Esophagus (tissue), 2 donors: Measurements from ENCODE around the gene TNFSF4. TPM values are rescaled to one million over a fixed set of nuclear protein-coding genes. Genes with fewer than 3 reads are reported as not detected.
"Not testable (repeated sequence)": the region's sequence is repeated elsewhere in the genome, so short reads cannot be mapped to it uniquely, and the experiment has no call there.

Experiments
- H3K27ac ChIP-seq, 2 donors: one replicate each; pipeline ENCODE4 v1.5.1; 2013; ENCODE audit warnings: low read depth in 2 of 2, mild to moderate bottlenecking in 2 of 2, inconsistent platforms in 1 of 2, low read length in 1 of 2, moderate library complexity in 1 of 2
- H3K27me3 ChIP-seq, 2 donors: one replicate each; pipeline ENCODE4 v1.6.1; 2013; ENCODE audit warnings: low read length in 2 of 2, control low read depth in 1 of 2, mild to moderate bottlenecking in 1 of 2; ENCODE audit not compliant: insufficient read depth in 2 of 2, control insufficient read depth in 1 of 2
- H3K36me3 ChIP-seq, 2 donors: one replicate each; pipeline ENCODE4 v1.6.1; 2013; ENCODE audit warnings: low read length in 1 of 2; ENCODE audit not compliant: control insufficient read depth in 2 of 2, insufficient read depth in 2 of 2
- H3K4me1 ChIP-seq, 2 donors: one replicate each; pipeline ENCODE4 v1.6.1; 2013; ENCODE audit warnings: low read length in 1 of 2; ENCODE audit not compliant: control insufficient read depth in 2 of 2, insufficient read depth in 2 of 2
- H3K4me3 ChIP-seq, 2 donors: one replicate each; pipeline ENCODE4 v1.5.1; 2013; ENCODE audit warnings: low read length in 2 of 2, mild to moderate bottlenecking in 2 of 2, low read depth in 1 of 2, moderate library complexity in 1 of 2
- H3K9me3 ChIP-seq, 2 donors: one replicate each; pipeline ENCODE4 v1.6.1; 2013; ENCODE audit warnings: mild to moderate bottlenecking in 2 of 2, low read depth in 1 of 2, low read length in 1 of 2, moderate library complexity in 1 of 2; ENCODE audit not compliant: control insufficient read depth in 2 of 2, insufficient read depth in 1 of 2
- WGBS, 2 donors: extraction: QIAGEN DNeasy Blood & Tissue Kit; methylation state at CpG; one replicate each; pipeline ENCODE4 v1.1.7; 2013; 5-methylcytosine and 5-hydroxymethylcytosine counted together
- polyA plus RNA-seq, 2 donors: library from polyadenylated mRNA; stranded (reverse); fragments of 200-250 nt; gene quantifications; one replicate each; pipeline ENCODE4 v1.2.3, GENCODE V29; 2013
- donor health status: healthy with polysubstance abuse.
- donor health status: Bipolar disorder and iron deficiency.

TNFSF4 gene
- polyA plus RNA-seq, 2 donors = 0.08 to 0.16 TPM

- Histone ChIP-seq H3K4me1 (no peaks in the 10 kb centered on the region), H3K27me3 (no peaks in the 10 kb centered on the region), H3K27ac (no peak overlapping the region), H3K9me3 (peaks cover 4 to 7% of the 10 kb centered on the region in 2 donors), H3K36me3 (no peaks in the 10 kb centered on the region), H3K4me3 (no peak overlapping the region)
- WGBS, 2 donors = 83 to 87% methylated on average over 2 of the region's 2 CpGs
Observed at GRCh38 chr1:173171152-173171551, 36.0 kb downstream of the TNFSF4 start.

GRCh38 chr1:173168941-173169340 lies 38.2 kb downstream of the TNFSF4 start:
- WGBS, 2 donors = 97 to 98% methylated on average over 2 of the region's 2 CpGs
- Histone ChIP-seq H3K4me1 (no peaks in the 10 kb centered on the region), H3K9me3 (peaks cover 4 to 7% of the 10 kb centered on the region in 2 donors), H3K27ac (no peak overlapping the region), H3K27me3 (no peaks in the 10 kb centered on the region), H3K36me3 (no peaks in the 10 kb centered on the region), H3K4me3 (no peak overlapping the region)

- H3K36me3 ChIP-seq = no peaks in the 10 kb centered on the region
- 76 to 84% methylated on average over 7 of the region's 7 CpGs for WGBS, 2 donors
- H3K27me3 ChIP-seq = no peaks in the 10 kb centered on the region
Observed at GRCh38 chr1:173164686-173165085, 42.4 kb downstream of the TNFSF4 start.

GRCh38 chr1:173164178-173164577 lies 43.0 kb downstream of the TNFSF4 start:
- no peaks in the 10 kb centered on the region for H3K4me1 ChIP-seq
- no peaks in the 10 kb centered on the region for H3K36me3 ChIP-seq
- H3K27me3 ChIP-seq = no peaks in the 10 kb centered on the region
- no peak overlapping the region for H3K27ac ChIP-seq
- no peak overlapping the region for H3K4me3 ChIP-seq
- no peaks in the 10 kb centered on the region for H3K9me3 ChIP-seq
- 92 to 94% methylated on average over 1 of the region's 1 CpG for WGBS, 2 donors

More at GRCh38 chr1:173164686-173165085, 42.4 kb downstream of the TNFSF4 start:
- H3K4me3 ChIP-seq = no peak overlapping the region
- H3K9me3 ChIP-seq = no peaks in the 10 kb centered on the region
- H3K4me1 ChIP-seq = no peaks in the 10 kb centered on the region
- H3K27ac ChIP-seq = no peak overlapping the region

- Histone ChIP-seq H3K27me3 (no peaks in the 10 kb centered on the region), H3K4me3 (no peak overlapping the region), H3K9me3 (no peaks in the 10 kb centered on the region), H3K4me1 (no peaks in the 10 kb centered on the region), H3K36me3 (no peaks in the 10 kb centered on the region), H3K27ac (no peak overlapping the region)
- 88 to 97% methylated on average over 2 of the region's 2 CpGs for WGBS, 2 donors
Observed at GRCh38 chr1:173163222-173163621, 43.9 kb downstream of the TNFSF4 start.

GRCh38 chr1:173162601-173163000 lies 44.5 kb downstream of the TNFSF4 start:
- Histone ChIP-seq H3K9me3 (no peaks in the 10 kb centered on the region), H3K27me3 (no peaks in the 10 kb centered on the region), H3K36me3 (no peaks in the 10 kb centered on the region), H3K4me1 (no peaks in the 10 kb centered on the region), H3K4me3 (no peak overlapping the region), H3K27ac (no peak overlapping the region)
- WGBS, 2 donors = 95 to 96% methylated on average over 1 of the region's 1 CpG

GRCh38 chr1:173161510-173162221 lies 45.5 kb downstream of the TNFSF4 start:
- WGBS, 2 donors = 61 to 63% methylated on average over 3 of the region's 3 CpGs
- H3K36me3 ChIP-seq = no peaks in the 10 kb centered on the region
- H3K27me3 ChIP-seq = no peaks in the 10 kb centered on the region
- H3K4me3 ChIP-seq = no peak overlapping the region
- no peaks in the 10 kb centered on the region for H3K9me3 ChIP-seq
- no peak overlapping the region for H3K27ac ChIP-seq
- H3K4me1 ChIP-seq = no peaks in the 10 kb centered on the region

- not testable (repeated sequence) for H3K9me3 ChIP-seq, H3K4me1 ChIP-seq, H3K27ac ChIP-seq, H3K27me3 ChIP-seq, H3K36me3 ChIP-seq, H3K4me3 ChIP-seq
- 88 to 92% methylated on average over 9 of the region's 9 CpGs for WGBS, 2 donors
Observed at GRCh38 chr1:173153964-173154363, 53.2 kb downstream of the TNFSF4 start.

- no peaks in the 10 kb centered on the region for H3K27me3 ChIP-seq
- no peak overlapping the region for H3K4me3 ChIP-seq
- H3K9me3 ChIP-seq = peaks cover 3 to 7% of the 10 kb centered on the region in 2 donors
- WGBS, 2 donors = 77 to 95% methylated on average over 4 of the region's 4 CpGs
- no peak overlapping the region for H3K27ac ChIP-seq
- H3K36me3 ChIP-seq = no peaks in the 10 kb centered on the region
- H3K4me1 ChIP-seq = no peaks in the 10 kb centered on the region
Observed at GRCh38 chr1:173153503-173153902, 53.6 kb downstream of the TNFSF4 start.

GRCh38 chr1:173152598-173152997 lies 54.5 kb downstream of the TNFSF4 start:
- H3K27me3 ChIP-seq = no peaks in the 10 kb centered on the region
- 76 to 80% methylated on average over 2 of the region's 2 CpGs for WGBS, 2 donors
- no peaks in the 10 kb centered on the region for H3K4me1 ChIP-seq
- no peak overlapping the region for H3K27ac ChIP-seq
- no peaks in the 10 kb centered on the region for H3K36me3 ChIP-seq
- H3K4me3 ChIP-seq = no peak overlapping the region
- peaks cover 3 to 7% of the 10 kb centered on the region in 2 donors for H3K9me3 ChIP-seq
